Stimulated activated CD4-positive, alpha-beta T cell treated with anti-CD3 and anti-CD28 coated beads, TNF-alpha, amount 100 ng/mL, for 4 hours (primary cell): ENCODE results near the gene VCP.

ENCODE experiments used
- DNase-seq, 3 experiments: peaks; one replicate each; pipeline ENCODE4 v3.0.0-alpha.2; 2020; ENCODE audit warnings: low read depth in 3 of 3

The VCP gene

DNA sequence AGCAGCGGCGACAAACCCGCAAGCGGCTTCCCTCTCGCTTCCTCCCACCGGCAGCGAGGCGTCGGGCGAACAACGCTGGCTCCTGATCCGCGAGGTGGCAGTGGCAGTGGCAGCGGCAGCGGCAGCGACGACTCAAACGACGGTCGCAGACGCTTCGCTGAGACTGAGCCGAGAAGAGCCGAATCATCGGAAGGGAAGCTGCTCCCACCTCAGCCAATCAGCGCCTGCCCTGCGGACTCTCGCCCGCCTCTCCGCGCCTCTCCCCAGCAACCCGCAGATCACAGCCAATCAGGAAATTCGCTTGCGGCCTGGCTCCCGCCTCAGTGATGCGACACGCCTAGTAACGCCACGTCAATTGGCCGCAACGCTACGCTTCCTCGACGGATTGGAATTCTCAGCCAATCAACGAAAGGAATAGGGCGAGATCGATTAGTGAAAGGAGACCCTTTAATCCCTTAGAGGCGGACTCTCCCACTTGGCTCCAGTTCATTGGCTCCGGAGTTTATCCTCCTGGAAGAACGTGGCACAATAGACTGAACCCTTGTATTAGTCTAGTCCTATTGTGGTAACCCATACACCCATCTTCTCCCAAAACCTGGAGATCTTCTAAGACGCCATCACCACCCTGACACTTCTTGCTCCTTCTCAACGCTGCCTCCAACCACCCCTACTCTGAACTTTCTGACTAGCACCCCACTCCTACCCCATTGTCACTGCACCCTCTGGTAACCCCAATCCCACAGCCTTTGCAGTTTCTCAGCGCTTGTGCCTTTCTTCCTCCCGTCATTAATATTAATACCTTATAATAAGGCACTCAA lies at the start of gene VCP:
VCP (minus strand) TSS at position 165 of the 818 bp plus-strand sequence. CDS start 272 bp downstream, outside the sequence.
- DNase-seq: peak; percentile 85 to 96 (median 95)

DNA sequence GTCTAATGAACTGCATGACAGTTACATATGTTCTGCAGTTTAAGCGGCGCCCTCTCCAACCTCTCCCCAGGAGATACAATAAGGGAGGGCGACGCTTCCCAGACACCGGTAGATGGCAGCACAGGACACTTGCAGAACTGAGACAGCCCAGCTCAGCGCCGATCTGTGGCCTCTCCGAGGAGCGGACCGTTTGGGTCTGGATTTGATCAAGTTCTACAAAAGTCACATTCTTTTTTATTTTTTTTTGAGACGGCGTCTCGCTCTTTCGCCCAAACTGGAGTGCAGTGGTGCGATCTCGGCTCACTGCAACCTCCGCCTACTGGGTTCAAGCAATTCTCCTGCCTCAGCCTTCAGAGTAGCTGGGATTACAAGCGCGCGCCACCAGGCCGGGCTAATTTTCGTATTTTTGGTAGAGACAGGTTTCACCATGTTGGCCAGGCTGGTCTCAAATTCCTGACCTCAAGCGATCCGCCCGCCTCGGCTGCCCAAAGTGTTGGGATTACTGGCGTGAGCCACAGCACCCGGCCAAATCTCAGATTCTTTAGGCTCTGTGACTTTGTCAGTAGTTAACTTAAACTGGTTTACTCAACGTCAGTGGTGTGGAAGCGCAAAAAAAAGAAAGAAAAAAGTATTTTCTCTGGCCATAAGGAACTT lies 44.6 kb upstream of the VCP start:
- peak; percentile 56 to 84 (median 71) for DNase-seq

DNA sequence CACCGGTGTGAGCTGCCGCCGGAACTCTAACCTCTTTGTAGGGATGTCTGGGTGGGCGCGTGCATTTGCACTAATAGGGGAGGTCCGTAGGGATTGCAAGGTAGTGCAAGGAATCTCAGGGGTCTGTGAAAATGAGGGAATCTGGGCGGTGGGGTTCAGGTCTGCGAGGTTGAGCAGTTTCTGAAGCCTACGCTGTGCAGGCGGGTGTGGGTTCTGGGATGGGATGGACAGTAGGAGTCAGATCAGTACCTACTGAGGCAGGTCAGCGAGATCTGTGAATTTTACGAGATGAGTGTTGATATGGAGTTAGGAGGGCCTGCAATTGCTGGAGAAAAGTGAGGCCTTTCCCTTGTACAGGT lies 44.1 kb upstream of the VCP start:
- DNase-seq: no peak

DNA sequence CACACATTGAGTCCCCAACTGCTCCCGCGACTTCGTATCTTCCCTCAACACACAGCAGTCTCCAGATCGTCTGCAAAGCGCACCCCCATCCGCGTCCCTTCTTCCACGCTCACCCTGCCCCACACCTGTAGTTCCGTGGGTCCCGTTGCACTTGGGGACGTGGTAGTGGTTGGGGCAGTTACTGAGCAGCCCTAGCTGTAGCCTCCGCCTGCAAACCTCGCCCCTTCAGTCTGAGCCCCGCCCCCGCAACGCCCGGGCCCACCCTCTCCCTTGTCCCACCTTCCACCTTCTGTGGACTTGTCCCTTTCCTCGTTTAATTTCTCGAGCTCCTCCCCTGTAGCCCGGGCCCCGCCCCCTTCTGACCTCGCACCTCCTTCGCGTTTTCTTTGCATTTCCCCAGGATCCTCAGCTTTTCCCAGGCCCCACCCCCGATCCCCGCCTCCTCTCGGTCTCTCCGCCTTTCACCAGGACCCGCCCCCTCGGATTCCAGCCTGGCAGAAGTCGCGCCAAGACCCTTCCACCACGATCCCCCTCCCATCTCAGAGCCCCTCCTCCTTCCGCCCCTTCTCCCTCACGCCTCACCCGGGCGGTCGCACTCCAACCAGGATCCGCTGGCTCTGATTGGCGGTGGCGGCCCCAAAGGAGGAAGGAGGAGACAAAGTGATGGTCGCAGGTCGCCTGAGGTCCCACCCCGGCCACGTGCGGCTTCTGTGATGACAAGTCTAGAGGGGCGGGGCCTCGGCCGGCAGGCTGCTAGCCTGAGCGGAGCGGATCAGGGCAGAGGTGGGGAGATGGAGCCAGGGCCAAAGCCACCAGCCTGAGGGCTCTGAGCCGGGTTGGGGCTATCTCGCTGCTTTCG lies 43.5 kb upstream of the VCP start, which contains the start of gene ATOSB:
ATOSB (minus strand) TSS at position 183 of the 859 bp plus-strand sequence. CDS start 7,588 bp downstream, outside the sequence.
- peak; percentile 79 to 82 (median 82) for DNase-seq

GRCh38 chr9:35114840-35115628 lies 42.6 kb upstream of the VCP start:
- no peak for DNase-seq

- peak in 2 of 3 experiments; percentile 48 to 59 for DNase-seq
Observed at GRCh38 chr9:35114113-35114839, 41.9 kb upstream of the VCP start.

GRCh38 chr9:35112257-35113020 lies 40.0 kb upstream of the VCP start:
- DNase-seq: no peak

- DNase-seq: peak; percentile 87 to 94 (median 91)
Observed at GRCh38 chr9:35111001-35111933, 38.8 kb upstream of the VCP start.

- DNase-seq: no peak
Observed at GRCh38 chr9:35110327-35110761, 37.9 kb upstream of the VCP start.

DNA sequence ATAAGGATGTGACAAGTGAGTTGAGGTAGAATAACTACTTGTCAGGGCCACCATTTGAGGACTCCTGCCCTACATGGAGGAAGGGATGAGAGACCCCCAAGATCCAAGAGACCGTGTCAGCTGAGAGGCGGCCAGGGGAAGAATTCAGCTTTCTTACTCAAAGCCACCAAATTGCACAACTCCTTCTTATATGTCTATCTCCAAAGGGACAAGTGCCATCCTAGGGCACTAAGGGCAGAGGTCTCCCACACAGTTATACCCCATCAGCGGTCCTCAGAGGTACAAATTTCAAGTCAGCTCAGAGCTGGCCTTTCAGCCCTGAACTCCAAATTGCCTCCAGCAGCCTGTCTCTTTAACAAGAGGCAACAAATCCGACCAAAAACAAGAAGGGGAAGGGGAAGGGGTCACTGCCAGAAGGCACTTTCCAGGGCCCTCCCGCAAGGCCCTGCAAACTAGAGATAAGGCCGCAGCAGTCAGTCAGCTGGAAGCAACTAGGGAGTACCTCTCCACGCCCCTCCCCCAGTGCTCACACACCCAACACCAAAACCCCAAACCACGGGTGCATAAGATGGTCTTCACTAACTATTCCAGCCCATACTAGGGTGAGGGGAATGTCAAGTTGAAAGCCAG lies 36.6 kb upstream of the VCP start:
- no peak for DNase-seq

DNA sequence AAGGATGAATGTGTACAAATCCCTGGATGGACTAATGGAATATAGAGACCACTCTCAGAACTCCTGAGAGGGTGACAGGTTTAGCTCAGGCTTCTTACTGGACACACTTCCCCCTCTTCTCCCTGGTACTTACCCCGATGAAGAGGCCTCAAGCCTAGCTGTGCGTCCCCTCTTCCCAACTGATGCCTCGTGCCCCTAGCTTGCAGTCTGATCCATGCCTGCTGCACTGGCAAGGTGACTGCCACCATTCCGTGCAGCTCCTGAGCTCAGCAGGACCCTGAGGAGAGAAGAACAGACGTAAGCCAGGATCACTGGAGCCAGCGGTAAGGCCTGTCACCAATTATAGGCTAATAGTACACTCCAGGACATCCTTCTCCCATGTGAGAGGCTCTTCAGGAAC lies 36.0 kb upstream of the VCP start:
- DNase-seq: no peak

- DNase-seq: no peak
Observed at GRCh38 chr9:35107297-35108290, 35.2 kb upstream of the VCP start.

GRCh38 chr9:35106343-35106730 lies 33.9 kb upstream of the VCP start:
- DNase-seq: no peak

DNA sequence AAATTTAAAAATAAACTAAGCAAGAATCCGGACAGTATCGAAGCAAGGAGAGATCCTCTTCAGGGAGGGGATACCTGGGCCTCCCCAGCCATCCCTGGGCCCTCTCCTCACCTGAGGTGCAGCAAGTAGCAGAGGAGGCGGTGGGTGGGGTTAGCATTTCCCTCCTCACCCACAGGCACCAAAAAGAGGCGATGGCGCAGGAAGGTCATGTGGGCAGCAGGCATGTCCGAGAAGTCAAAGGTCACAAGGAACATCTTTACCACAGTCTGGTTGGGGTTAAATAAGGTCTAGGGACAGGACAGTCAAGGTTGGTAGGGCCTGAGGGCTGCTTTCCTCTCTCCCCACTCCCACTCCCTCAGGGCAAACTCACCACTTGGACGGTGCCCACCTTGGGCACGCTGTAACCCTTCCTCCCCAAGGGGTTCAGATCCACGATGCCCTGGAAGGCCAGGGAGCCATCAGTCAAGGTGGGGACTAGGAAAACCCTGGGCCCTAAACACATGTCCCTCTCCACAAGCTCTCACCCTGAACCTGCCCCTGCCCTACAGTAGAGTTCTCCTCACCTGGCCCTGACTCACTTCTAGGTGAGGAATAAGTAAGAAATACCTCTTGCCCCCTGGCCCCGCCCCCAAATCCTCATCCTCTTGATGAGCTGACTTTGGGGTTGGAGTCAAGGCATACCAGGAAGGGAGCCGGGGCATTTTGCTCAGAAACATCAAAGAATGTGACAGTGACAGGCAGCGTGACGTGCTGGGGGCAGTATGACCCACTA lies 33.3 kb upstream of the VCP start:
- no peak for DNase-seq

- no peak for DNase-seq
Observed at GRCh38 chr9:35105126-35105525, 32.7 kb upstream of the VCP start.

DNA sequence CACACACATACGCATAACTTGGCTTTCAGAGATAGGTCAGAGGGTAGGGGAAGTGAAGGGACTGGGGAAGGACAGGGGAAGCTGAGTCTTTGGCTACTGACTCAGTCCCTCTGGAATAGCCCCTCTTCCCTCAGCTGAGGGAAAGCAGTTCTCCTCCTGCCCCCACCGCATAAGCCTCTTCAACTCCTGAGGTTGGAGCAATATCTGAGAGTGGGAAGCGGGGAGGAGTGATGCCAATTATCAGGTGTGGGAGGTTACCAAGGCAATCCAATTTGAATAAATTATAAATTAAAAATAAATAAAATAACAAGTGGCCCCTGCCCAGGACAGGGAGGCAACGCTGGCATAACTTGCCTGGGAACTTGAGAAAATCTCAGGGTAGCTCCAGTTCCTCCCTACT lies 32.2 kb upstream of the VCP start:
- DNase-seq: no peak
